H9 (cell line): ENCODE data around the gene JARID2. TPM values are rescaled to one million over a fixed set of nuclear protein-coding genes. Genes with fewer than 3 reads are reported as not detected.

ENCODE experiments used
- DNase-seq: peaks from one replicate; pipeline ENCODE4 v3.0.0-alpha.2; 2017
- H2AFZ ChIP-seq: one replicate; pipeline ENCODE4 v1.6.1; 2013; ENCODE audit warnings: mild to moderate bottlenecking, low read length, control low read depth, moderate library complexity
- H2AK5ac ChIP-seq: 2 replicates; pipeline ENCODE4 v1.6.1; 2013; ENCODE audit warnings: low read length, control low read depth, mixed read lengths; ENCODE audit not compliant: insufficient read length
- H2BK120ac ChIP-seq: one replicate; pipeline ENCODE4 v1.6.1; 2013; ENCODE audit warnings: low read depth, mild to moderate bottlenecking, low read length, control low read depth, inconsistent platforms; ENCODE audit not compliant: poor library complexity, severe bottlenecking
- H2BK12ac ChIP-seq: 2 replicates; pipeline ENCODE4 v1.6.1; 2013; ENCODE audit warnings: low read length, control low read depth, mixed read lengths, low read depth; ENCODE audit not compliant: insufficient read length
- H2BK15ac ChIP-seq: 2 replicates; pipeline ENCODE4 v1.6.1; 2013; ENCODE audit warnings: low read depth, low read length, control low read depth
- H2BK20ac ChIP-seq: one replicate; pipeline ENCODE4 v1.6.1; 2013; ENCODE audit warnings: low read depth, mild to moderate bottlenecking, low read length, control low read depth, inconsistent platforms; ENCODE audit not compliant: poor library complexity, severe bottlenecking
- H2BK5ac ChIP-seq: 2 replicates; pipeline ENCODE4 v1.6.1; 2013; ENCODE audit warnings: low read length, control low read depth, mixed read lengths; ENCODE audit not compliant: insufficient read length
- H3K14ac ChIP-seq: 2 replicates; pipeline ENCODE4 v1.6.1; 2013; ENCODE audit warnings: low read length, control low read depth; ENCODE audit not compliant: insufficient read depth
- H3K18ac ChIP-seq: 2 replicates; pipeline ENCODE4 v1.6.1; 2013; ENCODE audit warnings: low read depth, mild to moderate bottlenecking, mixed read lengths, low read length, control low read depth; ENCODE audit not compliant: insufficient read length
- H3K23ac ChIP-seq: 2 replicates; pipeline ENCODE4 v1.6.1; 2013; ENCODE audit warnings: low read length, control low read depth, mixed read lengths, low read depth; ENCODE audit not compliant: insufficient read length
- H3K23me2 ChIP-seq: 2 replicates; pipeline ENCODE4 v1.6.1; 2013; ENCODE audit warnings: low read depth, mild to moderate bottlenecking, mixed read lengths, low read length, control low read depth; ENCODE audit not compliant: insufficient read length, poor library complexity, severe bottlenecking
- H3K27ac ChIP-seq: 2 replicates; pipeline ENCODE4 v1.5.1; 2013; ENCODE audit warnings: low read length, control low read depth, mixed read lengths, low read depth; ENCODE audit not compliant: insufficient read length
- H3K27me3 ChIP-seq: 2 replicates; pipeline ENCODE4 v1.6.1; 2013; ENCODE audit warnings: low read length, control low read depth, inconsistent platforms; ENCODE audit not compliant: insufficient read depth
- H3K4ac ChIP-seq: 2 replicates; pipeline ENCODE4 v1.6.1; 2013; ENCODE audit warnings: low read depth, mild to moderate bottlenecking, control low read depth, inconsistent platforms, low read length, moderate library complexity
- H3K4me1 ChIP-seq: 2 replicates; pipeline ENCODE4 v1.6.1; 2013; ENCODE audit warnings: low read length, control low read depth, inconsistent platforms; ENCODE audit not compliant: insufficient read depth
- H3K4me2 ChIP-seq: 2 replicates; pipeline ENCODE4 v1.6.1; 2013; ENCODE audit warnings: low read length, control low read depth, mixed read lengths; ENCODE audit not compliant: insufficient read length, insufficient read depth
- H3K56ac ChIP-seq: 2 replicates; pipeline ENCODE4 v1.6.1; 2013; ENCODE audit warnings: low read depth, mild to moderate bottlenecking, mixed read lengths, low read length, control low read depth; ENCODE audit not compliant: insufficient read length
- H3K79me1 ChIP-seq: 2 replicates; pipeline ENCODE4 v1.6.1; 2013; ENCODE audit warnings: low read depth, mild to moderate bottlenecking, moderate library complexity, low read length, control low read depth, inconsistent platforms; ENCODE audit not compliant: insufficient read depth, poor library complexity, severe bottlenecking
- H3K79me2 ChIP-seq: 2 replicates; pipeline ENCODE4 v1.6.1; 2013; ENCODE audit warnings: low read length, control low read depth, inconsistent platforms; ENCODE audit not compliant: insufficient read depth
- H3K9ac ChIP-seq: 2 replicates; pipeline ENCODE4 v1.6.1; 2013; ENCODE audit warnings: low read length, control low read depth, mixed read lengths; ENCODE audit not compliant: insufficient read length; ENCODE audit errors: extremely low read depth
- H3K9me3 ChIP-seq: one replicate; pipeline ENCODE4 v1.6.1; 2013; ENCODE audit warnings: low read depth, low read length, inconsistent platforms; ENCODE audit not compliant: control insufficient read depth
- H3T11ph ChIP-seq: one replicate; pipeline ENCODE4 v1.6.1; 2013; ENCODE audit warnings: mild to moderate bottlenecking, low read length, control low read depth, inconsistent platforms
- H4K20me1 ChIP-seq: one replicate; pipeline ENCODE4 v1.6.1; 2013; ENCODE audit not compliant: control insufficient read depth, insufficient read length, insufficient read depth
- H4K5ac ChIP-seq: 2 replicates; pipeline ENCODE4 v1.6.1; 2013; ENCODE audit warnings: low read depth, mild to moderate bottlenecking, mixed read lengths, low read length, control low read depth; ENCODE audit not compliant: insufficient read length
- H4K8ac ChIP-seq: replicated peaks from 2 replicates; pipeline ENCODE4 v1.6.1; 2013; ENCODE audit warnings: low read length, control low read depth, mixed read lengths, low read depth; ENCODE audit not compliant: insufficient read length
- H4K91ac ChIP-seq: 2 replicates; pipeline ENCODE4 v1.6.1; 2013; ENCODE audit warnings: low read depth, mild to moderate bottlenecking, moderate library complexity, mixed read lengths, low read length, control low read depth; ENCODE audit not compliant: insufficient read length
- H3K27ac Mint-ChIP-seq, 3 experiments: 2 replicates in 2 of 3; 3 replicates in 1 of 3; pipeline ENCODE4 v1.8.0; 2020 to 2021; ENCODE audit warnings: mixed read lengths in 3 of 3, mild to moderate bottlenecking in 1 of 3, moderate library complexity in 1 of 3
- H3K27me3 Mint-ChIP-seq: 2 replicates; pipeline ENCODE4 v1.8.0; 2021; ENCODE audit warnings: low read depth, mild to moderate bottlenecking, moderate library complexity, mixed read lengths
- H3K36me3 Mint-ChIP-seq, 3 experiments: 2 replicates in 2 of 3; 3 replicates in 1 of 3; pipeline ENCODE4 v1.8.0; 2020 to 2021; ENCODE audit warnings: low read depth in 3 of 3, mixed read lengths in 3 of 3; ENCODE audit not compliant: insufficient read depth in 1 of 3
- H3K4me1 Mint-ChIP-seq, 2 experiments: 2 replicates each; pipeline ENCODE4 v1.8.0; 2020; ENCODE audit warnings: mixed read lengths in 2 of 2
- H3K4me3 Mint-ChIP-seq, 2 experiments: 2 replicates in 1 of 2; 3 replicates in 1 of 2; pipeline ENCODE4 v1.8.0; 2020 to 2021; ENCODE audit warnings: mild to moderate bottlenecking in 2 of 2, mixed read lengths in 2 of 2, moderate library complexity in 1 of 2
- H3K9me3 Mint-ChIP-seq, 2 experiments: 2 replicates in 1 of 2; 3 replicates in 1 of 2; pipeline ENCODE4 v1.8.0; 2020; ENCODE audit warnings: mild to moderate bottlenecking in 2 of 2, mixed read lengths in 2 of 2, moderate library complexity in 1 of 2
- WGBS: extraction: QIAGEN DNeasy Blood & Tissue Kit; methylation state at CpG from one replicate; pipeline ENCODE4 v1.1.7; 2013; ENCODE audit warnings: missing lambda C conversion rate, low lambda C conversion rate, mixed read lengths; ENCODE audit not compliant: insufficient read length; ENCODE audit errors: extremely low coverage; 5-methylcytosine and 5-hydroxymethylcytosine counted together
- total RNA-seq: library from RNA; stranded (reverse); gene quantifications from 2 replicates; pipeline ENCODE4 v1.2.1, GENCODE V29; 2021
- TF ChIP-seq, protein P1 (sequence below): fragments of 200-600 bp; sonication (generic); conservative IDR thresholded peaks from 3 replicates; pipeline ENCODE4 v1.8.0; 2021; ENCODE audit warnings: antibody characterized with exemption, mild to moderate bottlenecking

Gene JARID2
- total RNA-seq, 1 experiment from 2014 or later = 174 TPM

DNA sequence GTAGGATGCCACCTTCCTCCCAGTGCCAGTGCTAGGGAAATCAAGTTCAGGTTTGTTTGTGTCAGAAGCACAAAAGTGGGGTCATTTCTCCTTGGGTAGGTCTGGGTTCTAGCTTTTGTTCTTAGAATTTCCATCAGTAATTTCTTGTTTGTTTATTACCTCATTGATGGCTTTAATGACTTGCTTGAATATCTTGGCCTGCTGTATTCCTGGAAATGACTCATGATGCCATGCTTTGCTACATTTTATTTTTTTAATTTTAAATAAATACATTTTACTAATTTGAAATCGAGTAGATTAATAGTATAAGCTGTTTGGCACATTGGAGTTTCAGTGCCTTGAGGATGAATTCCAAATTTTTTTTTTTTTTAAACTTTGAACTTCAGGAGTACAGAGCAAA lies 189.6 kb downstream of the JARID2 start:
- Histone ChIP-seq H3K9me3 (no peaks in the 10 kb centered on the region), H3K56ac (no peak overlapping the region), H3K9ac (no peak overlapping the region), H3K79me2 (peaks cover 95% of the 10 kb centered on the region), H3T11ph (no peak overlapping the region), H3K79me1 (peaks cover 4% of the 10 kb centered on the region), H2AK5ac (no peak overlapping the region), H4K8ac (no peak overlapping the region), H3K27me3 (no peaks in the 10 kb centered on the region), H2BK20ac (no peak overlapping the region), H4K20me1 (no peaks in the 10 kb centered on the region), H3K18ac (no peak overlapping the region), H3K4ac (no peak overlapping the region), H2BK5ac (no peak overlapping the region), H3K4me1 (peaks cover 42% of the 10 kb centered on the region), H4K5ac (no peak overlapping the region), H2BK15ac (no peak overlapping the region), H3K23me2 (no peaks in the 10 kb centered on the region), H2BK120ac (no peak overlapping the region), H4K91ac (no peak overlapping the region), H3K23ac (no peak overlapping the region), H3K27ac (no peak overlapping the region), H2BK12ac (no peak overlapping the region), H3K14ac (no peak overlapping the region), H2AFZ (no peak overlapping the region), H3K4me2 (no peak overlapping the region)
- H3K4me1 Mint-ChIP-seq = peaks cover 94 to 97% of the 10 kb centered on the region in 2 experiments
- H3K27ac Mint-ChIP-seq = no peak overlapping the region
- no peak overlapping the region for H3K4me3 Mint-ChIP-seq
- H3K9me3 Mint-ChIP-seq = no peaks in the 10 kb centered on the region
- no peaks in the 10 kb centered on the region for H3K36me3 Mint-ChIP-seq
- DNase-seq = no peak
- H3K27me3 Mint-ChIP-seq = peaks cover 2% of the 10 kb centered on the region; the same call in 1 of the 2 replicates
- TF ChIP-seq, protein P1, sequence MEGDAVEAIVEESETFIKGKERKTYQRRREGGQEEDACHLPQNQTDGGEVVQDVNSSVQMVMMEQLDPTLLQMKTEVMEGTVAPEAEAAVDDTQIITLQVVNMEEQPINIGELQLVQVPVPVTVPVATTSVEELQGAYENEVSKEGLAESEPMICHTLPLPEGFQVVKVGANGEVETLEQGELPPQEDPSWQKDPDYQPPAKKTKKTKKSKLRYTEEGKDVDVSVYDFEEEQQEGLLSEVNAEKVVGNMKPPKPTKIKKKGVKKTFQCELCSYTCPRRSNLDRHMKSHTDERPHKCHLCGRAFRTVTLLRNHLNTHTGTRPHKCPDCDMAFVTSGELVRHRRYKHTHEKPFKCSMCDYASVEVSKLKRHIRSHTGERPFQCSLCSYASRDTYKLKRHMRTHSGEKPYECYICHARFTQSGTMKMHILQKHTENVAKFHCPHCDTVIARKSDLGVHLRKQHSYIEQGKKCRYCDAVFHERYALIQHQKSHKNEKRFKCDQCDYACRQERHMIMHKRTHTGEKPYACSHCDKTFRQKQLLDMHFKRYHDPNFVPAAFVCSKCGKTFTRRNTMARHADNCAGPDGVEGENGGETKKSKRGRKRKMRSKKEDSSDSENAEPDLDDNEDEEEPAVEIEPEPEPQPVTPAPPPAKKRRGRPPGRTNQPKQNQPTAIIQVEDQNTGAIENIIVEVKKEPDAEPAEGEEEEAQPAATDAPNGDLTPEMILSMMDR = no peak
- WGBS = no CpG with 5 or more reads among the region's 1 CpG
